ENCODE measurements around the gene CTXN1.
"Not testable (repeated sequence)": the region's sequence is repeated elsewhere in the genome, so short reads cannot be mapped to it uniquely, and the experiment has no call there.

Gene CTXN1

DNA sequence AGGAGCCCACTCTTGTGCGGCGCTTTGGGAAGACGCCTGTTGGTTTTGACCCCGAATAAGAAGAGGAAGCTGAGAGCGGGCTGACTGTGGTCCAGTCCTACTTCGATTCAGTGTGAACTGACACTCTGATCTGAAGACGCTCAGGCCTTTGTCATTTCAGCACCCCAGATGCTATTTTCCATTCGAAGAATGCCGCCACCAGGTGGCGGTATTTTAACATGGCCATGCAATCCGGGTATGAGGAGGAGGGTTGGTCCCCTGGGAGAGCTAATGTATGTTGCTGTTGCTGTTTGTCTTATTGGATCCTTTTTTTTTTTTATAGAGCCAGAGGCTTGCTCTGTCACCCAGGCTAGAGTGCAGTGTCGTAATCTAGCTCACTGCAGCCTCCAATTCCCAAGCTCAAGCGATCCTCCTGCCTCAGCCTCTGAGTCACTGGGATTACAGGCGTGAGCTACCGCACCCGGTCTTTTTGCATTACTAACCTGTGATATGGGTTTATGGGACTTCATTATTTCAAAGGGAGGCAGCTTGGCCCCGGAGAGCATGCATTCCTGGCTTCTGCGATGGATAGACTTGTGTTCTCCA is 18.3 kb upstream of the CTXN1 start:
- DNase-seq = peak; percentile 88

GRCh38 chr19:7943444-7944176 is 17.7 kb upstream of the CTXN1 start, which contains the start of gene TIMM44:
Gene TIMM44 (minus strand): TSS chr19:7943666. CDS start chr19:7943651, 15 bp downstream.
- DNase-seq = peak; percentile 99

- no peak for DNase-seq
Measured at GRCh38 chr19:7942981-7943443, 17.1 kb upstream of the CTXN1 start.

GRCh38 chr19:7941895-7942596 is 16.1 kb upstream of the CTXN1 start:
- no peak for DNase-seq

GRCh38 chr19:7940841-7941240 is 14.9 kb upstream of the CTXN1 start:
- DNase-seq = no peak

- DNase-seq = no peak
Measured at GRCh38 chr19:7934766-7935165, 8.8 kb upstream of the CTXN1 start.

DNA sequence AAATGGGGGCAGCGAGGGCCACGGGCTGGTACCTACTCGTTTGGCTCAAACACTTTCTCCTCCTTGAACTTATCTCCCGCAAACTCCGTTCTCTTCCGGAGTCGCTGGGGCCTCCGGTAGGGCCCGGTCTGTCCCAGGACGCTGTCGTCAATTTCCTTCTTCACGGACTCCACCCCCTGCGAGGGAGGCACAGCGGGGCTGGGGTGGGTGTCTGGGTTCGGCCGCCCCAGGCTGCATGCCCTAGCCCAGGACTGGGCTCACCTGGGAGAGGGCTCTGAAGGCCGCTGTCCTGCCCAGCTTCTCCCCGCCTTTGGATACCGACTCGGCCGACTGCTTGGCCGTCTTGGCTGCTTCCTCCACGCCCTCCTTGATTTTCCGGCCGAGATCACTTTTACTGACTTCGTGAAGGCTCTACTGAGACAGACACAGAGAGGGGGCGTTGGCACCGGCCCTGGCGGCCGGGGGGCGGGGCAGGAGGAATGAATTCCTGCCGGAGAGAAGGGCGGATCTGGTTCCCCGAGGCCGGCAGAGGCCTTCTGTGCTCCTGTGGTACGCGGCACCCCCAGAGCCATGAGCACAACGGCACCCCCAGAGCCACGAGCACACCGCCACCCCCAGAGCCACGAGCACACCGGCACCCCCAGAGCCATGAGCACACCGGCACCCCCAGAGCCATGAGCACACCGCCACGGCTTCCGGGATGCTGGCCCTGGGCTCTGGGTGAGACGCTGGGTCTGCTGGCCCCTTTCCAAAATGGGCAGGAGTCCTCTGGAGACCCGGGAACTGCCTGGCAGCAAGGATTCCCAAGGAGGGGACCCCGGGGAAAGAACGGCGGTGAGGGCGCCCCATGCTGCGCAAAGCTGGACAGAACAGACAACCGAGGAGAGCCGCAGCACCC is 8.1 kb upstream of the CTXN1 start:
- no peak for DNase-seq

DNA sequence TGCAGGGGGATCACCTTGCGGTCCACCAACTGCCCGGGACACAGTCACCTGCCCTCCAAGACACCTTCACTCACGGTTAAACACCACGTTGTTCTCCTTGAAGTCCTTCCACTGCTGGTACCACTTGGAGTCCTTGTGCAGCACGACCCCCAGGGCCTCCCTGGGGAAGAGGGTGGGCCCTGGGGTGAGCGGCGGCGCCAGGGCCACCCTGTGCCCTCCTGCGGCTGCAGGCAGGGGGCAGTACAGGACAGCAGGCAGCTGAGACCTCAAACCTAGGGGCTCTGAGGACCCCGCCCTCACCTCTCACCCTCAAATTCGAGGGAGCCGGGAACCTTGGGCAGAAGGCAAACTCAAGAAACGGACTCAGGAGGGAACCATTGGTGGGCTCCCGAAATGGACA is 7.5 kb upstream of the CTXN1 start:
- DNase-seq = no peak

DNA sequence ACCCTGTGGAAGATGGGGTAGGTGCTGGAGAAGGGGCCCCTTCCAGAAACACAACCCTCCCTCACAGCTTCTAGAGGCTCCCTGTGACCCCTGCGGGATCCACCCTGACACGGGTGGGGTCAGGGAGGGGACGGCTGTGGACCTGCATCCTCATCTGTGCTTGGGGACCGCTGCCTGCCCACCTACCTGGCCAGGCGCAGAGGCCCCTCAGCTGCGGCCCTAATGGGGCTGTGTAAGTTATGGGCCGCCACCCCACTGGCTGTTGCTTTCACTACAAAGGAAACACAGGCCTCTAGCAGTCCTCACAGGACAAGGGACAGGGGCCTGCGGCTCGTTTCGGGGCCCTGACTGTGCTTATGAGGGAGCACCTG is 7.0 kb upstream of the CTXN1 start:
- no peak for DNase-seq

GRCh38 chr19:7932276-7932929 is 6.5 kb upstream of the CTXN1 start:
- DNase-seq = no peak

DNA sequence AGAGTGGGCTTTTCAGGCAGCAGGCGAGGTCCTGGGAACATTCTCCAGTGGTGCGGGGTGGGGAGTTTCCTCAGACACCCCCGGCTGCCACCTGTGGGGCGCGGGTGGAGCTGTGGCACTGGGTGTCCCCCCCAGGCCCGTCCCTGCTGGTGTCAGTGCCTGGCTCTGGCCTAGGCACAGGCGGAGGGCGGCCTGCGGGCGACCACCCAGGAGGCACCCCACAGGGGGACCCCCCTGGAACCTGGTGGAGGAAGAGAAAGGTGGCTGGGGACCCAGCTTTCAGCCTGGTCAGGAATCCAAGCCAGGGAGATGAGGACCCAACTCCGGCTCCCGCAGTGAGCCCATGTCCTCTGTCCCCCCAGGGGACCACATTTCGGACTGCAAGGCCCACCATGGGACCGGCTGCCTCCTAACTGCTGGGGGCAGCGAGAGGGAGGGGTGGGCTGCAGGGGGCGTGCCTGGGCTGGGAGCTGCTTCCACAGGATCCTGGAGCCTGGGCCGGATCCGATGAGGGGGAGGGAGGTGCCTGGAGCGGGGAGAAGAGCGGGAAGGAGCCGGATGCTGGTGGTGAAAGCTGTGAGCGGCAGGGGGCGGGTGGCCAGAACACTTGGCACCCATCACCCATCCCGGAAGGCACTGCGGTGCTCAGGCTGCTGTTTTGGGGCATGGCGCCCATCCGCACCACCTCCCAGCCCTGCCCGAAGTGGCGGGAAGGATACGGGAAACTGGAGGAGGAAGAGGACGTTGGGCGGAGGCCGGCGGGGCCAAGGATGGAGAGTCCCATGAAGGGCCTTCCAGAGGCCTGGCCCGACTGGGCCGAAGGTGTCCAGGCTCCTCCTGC is 5.5 kb upstream of the CTXN1 start:
- DNase-seq = no peak

DNA sequence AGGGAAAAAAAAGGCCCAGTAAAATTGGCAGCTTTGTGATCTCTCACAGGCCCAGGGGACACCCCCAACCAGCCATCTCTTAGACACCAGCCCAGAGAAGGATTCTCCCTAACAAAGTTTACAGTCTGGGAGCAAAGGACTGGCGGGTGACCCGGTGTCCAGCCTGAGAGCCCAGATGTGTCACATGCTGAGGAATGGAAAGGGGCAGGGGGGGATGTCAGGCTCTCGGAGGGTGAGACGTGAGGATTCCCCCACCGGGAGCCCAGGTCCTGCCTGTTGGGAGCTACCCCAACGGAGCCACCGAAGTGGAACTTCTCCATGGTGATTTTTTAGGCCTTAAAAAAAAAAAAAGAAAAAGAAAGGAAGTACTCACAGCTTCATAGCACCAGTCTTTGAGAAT is 4.8 kb upstream of the CTXN1 start:
- no peak for DNase-seq

GRCh38 chr19:7930030-7930429 is 4.1 kb upstream of the CTXN1 start:
- not testable (repeated sequence) for DNase-seq

DNA sequence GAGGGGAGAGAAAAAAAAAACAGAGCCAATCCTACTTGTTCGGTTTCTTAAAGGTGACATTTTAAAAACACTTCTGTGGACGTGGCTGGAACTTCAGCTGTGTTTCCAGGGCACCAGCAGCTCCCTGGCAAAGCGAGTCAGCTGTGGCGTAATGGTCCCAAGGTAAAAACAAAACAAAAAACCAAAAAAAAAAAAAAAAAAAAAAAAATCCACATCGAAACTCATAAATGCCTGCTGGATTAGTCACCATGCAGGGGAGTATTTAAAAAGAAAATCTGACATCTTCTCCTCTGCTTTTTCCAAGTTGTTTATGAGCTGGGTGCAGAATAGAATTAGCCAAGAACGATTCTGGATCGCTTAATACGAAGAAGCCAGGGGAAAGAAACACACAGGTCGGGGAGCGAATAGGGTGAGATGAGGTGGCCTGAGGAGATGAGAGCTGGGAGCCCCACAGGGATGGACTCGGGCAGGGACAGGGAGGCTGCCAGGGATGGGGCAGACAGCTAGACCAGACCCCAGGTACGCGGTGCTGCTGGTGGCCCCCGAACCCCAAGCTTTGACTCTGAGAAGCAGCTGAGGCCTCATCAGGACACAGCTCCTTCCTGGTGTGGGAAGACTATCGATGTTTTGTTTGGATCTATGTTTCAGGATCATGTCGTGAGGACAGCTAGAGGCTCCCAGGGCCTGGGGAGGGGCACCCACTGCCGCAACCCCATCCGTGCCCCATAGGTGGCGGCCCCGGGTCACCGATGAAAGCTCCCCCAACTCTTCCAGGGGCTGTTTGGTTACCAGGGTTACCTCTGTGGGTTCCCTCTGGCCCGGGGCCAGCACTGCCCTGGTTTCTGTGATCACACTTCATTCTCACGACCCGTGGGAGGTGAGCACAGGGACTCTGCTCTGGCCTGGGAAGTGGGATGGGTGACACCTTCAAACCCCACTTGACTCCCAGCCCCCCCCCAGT is 3.1 kb upstream of the CTXN1 start:
- peak; percentile 46 for DNase-seq

- DNase-seq = no peak
Measured at GRCh38 chr19:7928334-7928706, 2.4 kb upstream of the CTXN1 start.

GRCh38 chr19:7927605-7928333 is 1.8 kb upstream of the CTXN1 start:
- no peak for DNase-seq

DNA sequence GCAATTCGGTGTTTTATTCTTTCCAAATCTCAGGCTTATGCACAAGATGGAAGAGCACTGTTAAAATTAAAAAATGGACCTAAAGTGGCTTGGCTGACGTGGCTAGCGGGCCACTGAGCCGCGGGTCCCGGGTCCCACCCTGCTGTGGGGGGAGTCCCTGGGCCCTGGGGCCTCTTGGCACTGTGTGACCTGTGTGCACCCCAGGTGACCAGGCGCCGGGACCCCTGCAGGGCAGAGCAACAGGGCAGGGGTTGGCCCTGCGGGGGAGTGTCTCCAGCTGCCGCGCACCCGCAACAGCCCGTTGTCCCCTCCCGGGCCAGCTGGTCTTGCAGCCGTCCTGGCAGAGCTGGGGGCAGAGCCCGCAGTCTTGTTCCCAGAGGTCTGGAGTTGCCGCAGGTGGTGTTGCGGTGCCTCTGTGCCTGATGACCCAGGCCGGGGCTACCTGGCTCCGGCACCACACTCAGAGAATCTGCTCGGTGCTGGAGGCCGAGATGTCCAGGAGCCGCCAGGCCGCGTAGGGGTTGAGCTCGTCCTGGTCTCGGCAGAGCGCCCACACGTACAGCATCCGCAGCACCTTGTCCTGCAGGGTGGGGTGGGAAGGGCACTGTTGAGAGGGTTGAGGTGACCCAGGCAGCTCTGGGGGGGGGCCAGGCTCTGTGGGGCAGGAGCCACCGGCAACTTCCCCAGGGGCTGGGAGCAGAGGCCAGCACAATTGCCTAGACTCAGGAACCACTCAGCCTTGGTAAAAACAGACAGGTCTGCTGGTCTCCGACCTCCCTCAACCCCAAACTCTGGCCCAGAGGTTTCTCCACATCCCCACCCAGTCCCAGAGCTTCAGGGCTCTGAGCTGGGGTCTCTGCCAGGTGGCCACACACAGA is 1.0 kb upstream of the CTXN1 start:
- no peak for DNase-seq

GRCh38 chr19:7925171-7925851 is 624 bp downstream of the CTXN1 start:
- DNase-seq = peak; percentile 77
